Measurements from ENCODE around the gene TCF15. TPM values are rescaled to one million over a fixed set of nuclear protein-coding genes. Genes with fewer than 3 reads are reported as not detected.

TCF15 gene
- total and polyA plus RNA-seq, 2 of the 8 experiments (the other 6 are each of a cell fraction or from before 2014, with no cell fraction given): 3.7 to 6.9 TPM

DNA sequence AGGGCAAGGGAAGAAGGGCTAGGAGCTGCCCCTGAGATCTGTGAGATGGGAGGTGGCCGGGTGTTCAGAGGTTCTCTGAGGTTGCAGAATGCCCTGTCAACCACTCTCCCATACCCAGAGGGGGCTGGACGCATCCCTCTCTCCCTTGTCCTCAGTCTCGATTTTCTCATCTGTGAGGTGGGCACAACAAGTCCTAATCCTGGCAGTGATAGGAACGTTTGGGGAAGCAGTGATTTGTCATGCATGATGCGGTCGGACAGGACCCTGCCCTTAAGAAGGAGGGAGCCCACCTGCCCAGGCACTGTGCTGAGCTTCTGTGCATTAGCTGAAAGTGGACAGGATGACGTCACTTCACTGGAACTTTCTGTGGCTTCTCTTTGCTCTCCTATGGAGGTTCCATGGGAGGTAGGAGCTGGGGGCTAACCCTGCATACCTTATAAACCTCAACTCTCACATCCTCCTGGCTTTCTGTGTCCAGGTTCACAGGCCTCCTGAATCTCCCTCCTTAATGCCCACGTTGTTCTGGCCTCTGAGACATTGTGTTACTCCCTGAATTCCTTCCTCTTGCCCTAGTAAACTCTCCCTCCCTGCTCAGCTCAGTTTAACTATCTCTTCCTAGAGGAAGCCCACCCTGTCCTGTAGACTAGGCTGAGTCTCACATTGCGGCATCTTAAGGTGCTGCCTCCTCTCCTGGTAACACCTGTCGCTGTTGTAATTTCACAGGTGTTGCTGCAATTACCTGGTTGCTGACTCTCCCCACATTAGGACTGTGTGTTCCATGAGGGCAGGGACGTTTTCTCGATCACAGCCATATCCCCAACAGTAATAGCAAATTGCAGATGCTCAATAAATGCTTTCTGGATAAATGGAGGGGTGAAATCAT is 36.5 kb downstream of the TCF15 start (continued):
- TF ChIP-seq FOSL1 (IDR thresholded peaks at IDR 0.05; ENCODE audit: insufficient read depth, low read depth, low read length) (no peak), CHD1 (IDR thresholded peaks at IDR 0.05; ENCODE audit: low read depth, low read length) (no peak), JUND (IDR thresholded peaks at IDR 0.05; ENCODE audit: low read length) (no peak)

Data from H1 (cell line).